Measurements from ENCODE around the gene SSX2IP.

Gene SSX2IP

DNA sequence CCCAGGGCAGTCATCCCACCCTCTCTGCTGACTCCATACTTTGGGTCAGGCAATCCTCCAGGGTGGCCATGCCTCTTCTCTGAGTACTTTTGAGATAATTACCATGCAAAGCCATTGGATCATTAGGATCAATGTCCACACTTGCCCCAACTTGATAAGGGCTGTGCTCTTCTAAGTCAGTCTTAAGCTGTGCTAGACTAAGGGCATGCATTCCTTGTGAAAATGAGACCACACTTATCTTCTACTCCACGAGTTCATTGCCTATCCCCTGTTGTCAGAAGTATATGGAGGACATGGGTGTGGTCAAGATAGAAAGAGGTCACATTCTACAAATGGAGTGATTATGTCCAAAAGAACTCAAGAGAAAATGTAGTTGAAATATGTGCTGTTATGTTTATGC, 18.9 kb upstream of the SSX2IP start:
- no peak for DNase-seq

GRCh38 chr1:84708031-84708430, 17.8 kb upstream of the SSX2IP start:
- no peak for DNase-seq

- no peak for DNase-seq
These were observed 15.3 kb upstream of the SSX2IP start for GRCh38 chr1:84705513-84705912.

DNA sequence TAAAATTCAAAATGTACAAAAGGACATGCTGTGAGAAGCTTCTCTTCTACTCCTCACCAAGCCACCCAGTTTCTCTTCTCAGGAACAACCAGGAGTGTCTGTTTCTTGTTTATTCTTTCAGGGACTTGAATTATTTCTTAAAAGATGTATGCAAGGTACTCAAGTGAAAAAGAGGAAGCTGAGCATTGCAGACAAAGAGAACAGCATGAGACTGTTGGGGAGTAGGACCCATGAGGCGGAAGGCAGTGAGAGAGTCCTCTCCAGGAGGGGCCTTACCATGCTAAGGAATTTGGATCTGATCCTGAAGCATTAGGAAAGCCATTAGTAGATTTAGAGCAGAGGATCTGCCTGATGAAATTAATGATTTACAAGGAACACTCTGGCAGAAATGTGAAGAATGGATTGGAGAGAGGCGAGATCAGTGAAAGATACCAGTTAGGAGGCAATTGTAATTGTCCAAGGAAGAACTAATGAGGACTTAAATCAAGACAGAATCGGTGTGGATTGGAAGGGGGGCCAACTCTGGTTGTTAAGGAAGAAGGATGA, 14.7 kb upstream of the SSX2IP start:
- no peak for DNase-seq

- no peak for DNase-seq
These were observed 13.2 kb upstream of the SSX2IP start for GRCh38 chr1:84703431-84703830.

DNA sequence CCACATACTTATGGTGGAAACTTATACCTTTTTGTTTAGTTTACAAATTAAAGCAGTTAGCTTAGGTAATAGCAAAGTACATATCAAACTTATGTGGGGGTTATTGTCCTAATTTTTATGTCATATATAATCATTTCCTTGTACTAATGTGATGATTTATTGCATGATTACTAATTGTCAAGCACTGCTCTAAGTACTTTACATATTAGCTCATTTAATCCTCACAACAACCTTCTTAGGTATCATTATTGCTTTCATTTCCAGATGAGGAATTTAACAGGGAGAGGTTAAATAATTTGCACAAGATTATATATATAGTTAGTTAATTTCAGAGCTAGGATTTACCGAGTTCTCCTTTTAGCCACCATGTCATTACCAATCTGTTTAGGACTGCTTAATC, 11.9 kb upstream of the SSX2IP start:
- no peak for DNase-seq

DNA sequence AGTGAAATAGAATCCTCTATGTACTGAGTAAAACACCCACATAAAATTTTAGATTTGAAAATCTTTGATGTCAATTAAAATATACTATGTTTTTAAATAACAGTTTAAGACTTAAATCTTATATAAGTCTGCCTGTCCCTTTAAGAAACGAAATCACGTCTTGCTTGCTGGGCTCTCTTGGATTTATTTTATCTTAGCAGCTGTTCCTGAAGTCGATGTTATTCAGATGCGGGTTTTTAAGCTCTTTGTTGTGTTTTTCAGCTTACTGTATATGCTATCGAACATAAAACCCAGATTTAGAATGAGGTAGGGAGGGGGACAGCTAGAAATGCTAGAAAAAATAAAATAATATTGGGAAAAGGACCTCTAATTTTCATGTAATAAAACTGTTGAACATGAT, 11.1 kb upstream of the SSX2IP start:
- DNase-seq, result no peak

GRCh38 chr1:84700070-84700469, 9.8 kb upstream of the SSX2IP start:
- DNase-seq, result no peak

GRCh38 chr1:84698151-84699110, 8.2 kb upstream of the SSX2IP start:
- no peak for DNase-seq

DNA sequence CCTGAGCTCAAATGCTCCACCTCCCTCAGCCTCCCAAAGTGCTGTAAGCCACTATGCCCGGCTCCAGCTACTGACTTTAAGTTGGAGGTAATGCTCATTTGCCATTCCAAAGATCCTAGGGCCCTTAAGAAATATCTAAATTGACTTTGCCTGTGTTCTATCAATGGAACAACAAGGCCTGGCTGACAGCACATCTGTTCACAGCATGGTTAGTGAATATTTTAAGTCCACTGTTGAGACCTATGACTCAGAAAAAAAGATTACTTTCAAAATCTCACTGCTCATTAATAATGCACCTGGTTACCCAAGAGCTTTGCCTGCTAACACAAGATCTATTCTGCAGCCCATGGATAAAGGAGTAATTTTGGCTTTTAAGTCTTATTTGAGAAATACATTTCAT, 3.5 kb upstream of the SSX2IP start:
- DNase-seq, result no peak

DNA sequence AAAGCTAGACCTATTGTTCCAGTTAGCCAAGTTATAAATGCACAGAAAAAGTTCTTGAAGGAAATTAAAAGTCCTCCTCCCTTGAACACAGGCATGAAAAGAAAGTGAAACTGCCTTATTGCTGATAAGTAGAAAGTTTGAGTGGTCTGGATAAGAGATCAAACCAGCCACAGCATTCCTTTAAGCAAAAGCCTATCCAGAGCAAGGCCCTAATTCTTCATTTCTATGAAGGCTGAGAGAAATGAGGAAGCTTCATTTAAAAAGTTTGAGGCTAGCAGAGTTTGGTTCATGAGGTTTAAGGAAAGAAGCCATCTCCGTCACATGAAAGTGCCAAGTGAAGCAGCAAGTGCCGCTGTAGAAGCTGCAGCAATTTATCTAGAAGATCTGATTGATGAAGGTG, 2.7 kb upstream of the SSX2IP start:
- peak; percentile 34 for DNase-seq

- no peak for DNase-seq
These were observed 2.1 kb upstream of the SSX2IP start for GRCh38 chr1:84692391-84692790.

DNA sequence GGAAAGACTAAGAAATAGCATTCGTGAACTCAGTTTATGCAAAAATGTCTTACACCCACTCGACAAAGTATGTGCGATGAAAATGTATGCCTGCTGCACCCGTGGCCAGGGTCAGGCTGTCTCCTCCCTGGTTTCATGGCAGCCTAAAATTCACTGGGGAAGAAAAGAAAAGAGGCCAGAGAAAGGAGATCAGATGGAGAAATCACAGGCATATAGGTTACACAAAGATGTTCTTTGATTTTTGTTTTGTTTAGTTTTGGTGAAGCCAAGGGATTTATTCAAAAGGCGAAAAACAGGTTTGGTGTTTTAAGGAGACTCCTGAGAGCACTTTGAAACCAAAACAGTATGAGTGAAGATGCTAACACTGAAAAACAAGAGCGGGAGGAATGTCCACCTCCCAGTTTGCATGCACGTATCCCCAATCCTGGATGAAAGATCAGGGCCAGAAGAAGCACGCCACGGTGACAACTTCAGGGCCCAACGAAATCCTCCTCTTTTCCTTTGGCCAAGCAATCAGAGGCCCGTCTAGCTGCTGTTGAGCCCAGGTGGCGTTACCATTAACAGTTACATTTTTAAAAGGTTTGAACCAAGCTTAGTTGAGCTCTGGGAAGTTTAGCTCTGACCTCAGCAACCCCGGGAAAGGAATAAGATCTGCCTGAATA, 992 bp upstream of the SSX2IP start:
- DNase-seq, result no peak

DNA sequence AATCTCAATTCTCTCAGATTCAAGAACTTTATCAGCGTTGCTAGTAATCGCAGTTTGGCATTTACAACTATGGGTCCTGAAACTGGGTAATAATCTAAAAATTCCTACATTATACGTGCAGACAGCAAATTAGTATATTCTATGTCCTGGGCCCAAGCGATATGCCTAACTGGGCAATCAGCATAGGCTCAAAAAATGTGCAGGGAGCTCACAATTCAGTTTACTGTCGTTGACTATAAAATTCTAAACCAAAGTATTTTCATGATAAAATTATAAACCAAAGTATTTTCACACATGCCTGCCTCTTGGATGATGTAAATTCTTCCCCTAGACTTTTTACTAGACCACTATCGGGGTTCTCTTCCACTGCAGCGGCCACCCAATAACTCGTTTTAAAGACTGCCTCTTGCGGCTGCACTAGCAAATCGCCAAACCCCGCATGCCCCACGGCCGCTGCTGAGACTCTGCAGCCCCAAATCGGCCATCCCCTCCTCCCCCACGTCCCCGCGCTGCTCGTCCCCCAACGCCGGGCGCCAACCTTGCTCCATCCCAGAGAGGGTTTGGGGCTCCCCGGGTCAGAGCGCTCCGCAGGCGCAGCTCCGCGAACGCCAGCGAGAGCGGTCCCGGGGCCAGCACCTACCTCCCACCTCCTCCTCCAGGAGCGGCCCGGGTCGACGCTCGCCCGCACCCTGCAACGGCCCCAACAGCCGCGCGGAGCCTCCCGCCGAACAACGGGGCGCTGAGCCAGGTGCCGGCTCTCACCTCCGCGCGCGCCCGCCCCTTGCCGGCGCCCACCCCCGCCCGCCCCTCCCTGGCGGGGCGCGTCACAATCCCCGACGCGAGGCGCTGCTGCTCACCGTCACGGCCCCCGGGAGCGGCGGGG, 506 bp downstream of the SSX2IP start:
- DNase-seq, result peak; percentile 42

DNA sequence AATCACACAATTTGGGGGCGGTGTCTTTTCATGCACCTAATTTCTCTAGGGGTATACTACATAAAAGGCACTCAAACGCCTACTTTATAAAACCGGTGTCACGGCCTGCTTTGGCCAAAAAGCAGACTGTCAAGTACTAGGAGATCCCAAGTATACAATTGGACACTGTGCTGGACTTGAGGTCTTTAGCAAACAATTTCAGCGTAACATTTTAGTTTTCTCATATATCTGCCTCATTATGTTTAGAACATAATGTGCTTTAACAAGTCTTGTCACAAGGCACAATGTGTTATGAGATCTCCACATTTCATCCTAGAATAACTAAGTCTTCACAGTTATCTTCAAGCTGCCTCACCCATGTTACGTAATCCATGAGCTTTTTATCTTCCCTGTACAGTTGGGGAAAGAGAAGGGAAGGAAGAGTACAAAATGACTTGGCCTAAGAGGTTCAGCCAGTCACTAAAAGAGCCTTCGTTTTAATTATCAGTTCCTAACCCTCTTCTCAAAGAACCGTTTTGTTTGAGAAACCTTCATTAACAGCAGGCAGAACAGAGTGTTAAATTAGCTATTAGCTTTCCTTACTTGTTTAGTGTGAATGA, 1.7 kb downstream of the SSX2IP start:
- DNase-seq, result no peak

GRCh38 chr1:84687714-84688462, 2.4 kb downstream of the SSX2IP start:
- no peak for DNase-seq

DNA sequence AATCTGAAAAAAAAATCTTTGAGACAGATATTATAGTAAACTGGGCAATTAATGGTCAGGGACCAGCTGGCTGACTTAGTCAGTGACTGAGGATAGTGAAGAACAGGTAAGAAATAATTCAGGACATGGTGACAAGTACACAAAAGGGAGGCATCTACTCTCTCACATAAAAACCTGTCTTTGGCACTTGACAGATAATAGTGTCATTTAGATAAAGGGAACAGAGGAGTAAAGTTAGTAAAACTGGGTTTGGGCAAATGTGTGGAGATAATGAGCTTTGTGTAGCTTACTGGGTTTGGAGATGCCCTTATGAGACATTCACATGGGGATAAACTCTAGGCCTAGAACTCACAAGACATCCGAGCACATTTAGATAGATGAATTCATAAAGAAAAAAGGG, 4.0 kb downstream of the SSX2IP start:
- DNase-seq, result no peak

DNA sequence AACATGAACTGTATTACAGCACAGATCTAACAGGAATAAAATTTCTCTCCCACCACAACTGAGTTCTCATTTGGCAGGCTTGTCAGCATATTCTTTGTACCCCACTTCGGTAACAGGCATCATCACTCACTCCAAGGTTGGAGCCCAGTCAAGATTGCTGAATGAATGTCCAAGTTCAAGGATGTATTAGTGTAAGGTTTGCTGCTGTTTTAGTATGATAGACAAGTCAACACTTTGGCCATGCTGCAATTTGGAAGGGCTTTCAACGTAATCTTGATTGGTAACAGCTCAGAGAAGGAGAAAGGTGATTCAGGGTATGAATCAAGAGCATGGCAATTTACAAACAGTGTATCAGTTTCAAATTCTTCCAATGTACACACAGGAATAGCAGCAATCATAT, 6.8 kb downstream of the SSX2IP start:
- no peak for DNase-seq

GRCh38 chr1:84682047-84682446, 8.2 kb downstream of the SSX2IP start:
- no peak for DNase-seq

GRCh38 chr1:84677415-84678099, 12.7 kb downstream of the SSX2IP start:
- DNase-seq, result no peak

GRCh38 chr1:84675631-84676030, 14.6 kb downstream of the SSX2IP start:
- no peak for DNase-seq

Data from activated CD4-positive, alpha-beta T cell treated with anti-CD3 and anti-CD28 coated beads, Interleukin-10, Interleukin-2, amounts not matched to agents 100 ng/mL and 50 ng/mL, durations not matched to agents 16 hours and 8 hours (primary cell).